Ishikawa (cell line): ENCODE measurements around the gene E2F1.

Source experiments
- CEBPB ChIP-seq: IDR thresholded peaks from 2 replicates; pipeline ENCODE4 v1.6.1; 2012
- CREB1 ChIP-seq: IDR thresholded peaks from 2 replicates; pipeline ENCODE4 v1.6.1; 2012; ENCODE audit warnings: low read depth
- EGR1 ChIP-seq: IDR thresholded peaks from 2 replicates; pipeline ENCODE4 v1.6.1; 2012
- EP300 ChIP-seq: IDR thresholded peaks from 2 replicates; pipeline ENCODE4 v1.6.1; 2012; ENCODE audit warnings: borderline replicate concordance
- FOXM1 ChIP-seq: IDR thresholded peaks from 2 replicates; pipeline ENCODE4 v1.6.1; 2012; ENCODE audit warnings: low read depth, borderline replicate concordance
- MAX ChIP-seq: IDR thresholded peaks from 2 replicates; pipeline ENCODE4 v1.6.1; 2012
- NFIC ChIP-seq: IDR thresholded peaks from 2 replicates; pipeline ENCODE4 v1.6.1; 2012
- RAD21 ChIP-seq: IDR thresholded peaks from 2 replicates; pipeline ENCODE4 v1.6.1; 2012; ENCODE audit warnings: low read depth
- REST ChIP-seq: IDR thresholded peaks from 2 replicates; pipeline ENCODE4 v1.6.1; 2012; ENCODE audit warnings: low read depth, mild to moderate bottlenecking
- TAF1 ChIP-seq: IDR thresholded peaks from 2 replicates; pipeline ENCODE4 v1.6.1; 2012; ENCODE audit warnings: low read depth, mild to moderate bottlenecking
- TCF12 ChIP-seq: IDR thresholded peaks from 2 replicates; pipeline ENCODE4 v1.6.1; 2012; ENCODE audit warnings: low read depth
- TEAD4 ChIP-seq: IDR thresholded peaks from 2 replicates; pipeline ENCODE4 v1.6.1; 2012
- USF1 ChIP-seq: IDR thresholded peaks from 2 replicates; pipeline ENCODE4 v1.6.1; 2012
- YY1 ChIP-seq: IDR thresholded peaks from 2 replicates; pipeline ENCODE4 v1.6.1; 2012; ENCODE audit warnings: low read depth
- ZBTB7A ChIP-seq: IDR thresholded peaks from 2 replicates; pipeline ENCODE4 v1.6.1; 2012; ENCODE audit warnings: low read depth

E2F1 gene

GRCh38 chr20:33662172-33662571 is 24.0 kb downstream of the E2F1 start, which contains the start of gene C20orf144:
TSS of gene C20orf144 (plus strand) at chr20:33662327. CDS start at chr20:33662346, 19 bp downstream.
- TF ChIP-seq TCF12 (no peak), ZBTB7A (no peak), FOXM1 (no peak), NFIC (no peak), EGR1 (no peak), REST (no peak), MAX (no peak), CREB1 (no peak), USF1 (no peak), TAF1 (no peak), TEAD4 (no peak), YY1 (no peak), RAD21 (no peak)

GRCh38 chr20:33660685-33661058 is 25.5 kb downstream of the E2F1 start:
- no peak for TF ChIP-seq EGR1
- no peak for TF ChIP-seq TAF1
- no peak for TF ChIP-seq REST
- no peak for TF ChIP-seq CREB1
- no peak for TF ChIP-seq USF1
- no peak for TF ChIP-seq FOXM1

- no peak for TF ChIP-seq EGR1
- TF ChIP-seq FOXM1: no peak
- TF ChIP-seq TEAD4: no peak
- no peak for TF ChIP-seq USF1
- no peak for TF ChIP-seq CEBPB
- TF ChIP-seq RAD21: no peak
- no peak for TF ChIP-seq REST
- TF ChIP-seq TCF12: no peak
- no peak for TF ChIP-seq EP300
- TF ChIP-seq CREB1: no peak
- TF ChIP-seq MAX: no peak
- no peak for TF ChIP-seq YY1
- TF ChIP-seq ZBTB7A: no peak
Observed at GRCh38 chr20:33660035-33660684, 26.0 kb downstream of the E2F1 start.

GRCh38 chr20:33659341-33660034 is 26.7 kb downstream of the E2F1 start:
- TF ChIP-seq FOXM1 (no peak), CREB1 (no peak), TEAD4 (no peak), TAF1 (no peak), CEBPB (no peak), USF1 (no peak), RAD21 (no peak), TCF12 (no peak), REST (no peak), MAX (no peak), NFIC (no peak), ZBTB7A (no peak), YY1 (no peak), EGR1 (no peak), EP300 (no peak)
